Caki2 (cell line): Measurements from ENCODE around the gene NDUFV1. TPM values are rescaled to one million over a fixed set of nuclear protein-coding genes. Genes with fewer than 3 reads are reported as not detected.
"Not testable (repeated sequence)": the region's sequence is repeated elsewhere in the genome, so short reads cannot be mapped to it uniquely, and the experiment has no call there.

ENCODE experiments used
- DNase-seq: peaks from one replicate; pipeline ENCODE4 v3.0.0-alpha.2; 2015; ENCODE audit warnings: low read depth
- in situ Hi-C: cut with HindIII; loops from 2 replicates; pipeline ENCODE4 v1.10.0; 2016; ENCODE audit warnings: low sequenced_read_pairs, low pct_unique_long_range_greater_than_20kb, mixed read lengths
- total RNA-seq: library from RNA; depleted of rRNA; stranded (reverse); fragments of >200 nt; shearing (Covaris generic); gene quantifications from 2 replicates; pipeline ENCODE4 v1.2.3, GENCODE V29; 2014; ENCODE audit warnings: low replicate concordance

The NDUFV1 gene
- total RNA-seq, 1 experiment from 2014 or later: 237 TPM

DNA sequence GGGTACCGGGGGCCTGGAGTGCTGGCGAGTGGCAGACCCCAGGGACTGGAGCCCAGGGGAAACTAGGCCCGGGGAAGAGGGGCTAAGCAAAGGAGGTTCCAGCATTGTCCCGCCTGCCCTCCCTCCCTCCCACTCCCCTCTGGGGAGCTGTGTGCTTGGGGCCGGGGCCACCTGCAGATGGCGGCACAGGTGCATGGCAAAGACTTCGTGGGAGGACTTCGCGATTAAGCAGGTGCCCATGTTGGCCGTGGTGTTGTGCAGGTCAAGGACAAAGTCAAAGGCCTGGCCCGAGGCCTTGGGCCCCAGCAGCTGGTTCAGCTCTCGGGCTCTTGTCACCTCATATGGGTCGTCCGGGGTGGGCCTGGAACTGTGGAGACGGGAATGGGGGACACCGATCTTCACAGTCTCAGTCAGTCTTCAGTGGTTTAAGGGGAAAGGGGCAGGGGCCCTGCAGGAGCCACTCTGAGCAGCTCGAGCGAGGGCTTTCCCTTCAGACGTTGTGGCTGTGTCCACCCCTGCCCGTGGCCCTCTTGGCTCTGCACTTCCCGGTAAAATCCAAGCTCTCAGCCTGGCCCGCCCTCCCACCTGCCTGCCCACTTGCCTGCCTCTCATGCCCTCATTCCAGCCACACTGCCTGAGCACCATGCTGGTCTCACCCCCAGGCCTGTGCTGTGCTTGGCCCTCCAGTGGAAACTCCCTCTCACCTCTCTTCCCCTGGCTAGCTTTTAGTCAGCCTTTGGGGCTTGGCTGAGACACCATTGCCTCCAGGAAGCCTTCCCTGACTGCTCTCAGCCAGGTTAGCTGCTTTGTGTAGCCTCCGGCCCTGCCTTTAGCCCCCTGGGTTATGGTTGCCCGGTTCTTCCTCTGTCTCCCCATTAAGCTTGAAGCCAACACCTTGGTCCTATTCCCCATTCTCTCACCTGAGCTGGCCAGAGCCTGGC is 39.1 kb downstream of the NDUFV1 start:
- in situ Hi-C loops: no loop called here
- no peak for DNase-seq

DNA sequence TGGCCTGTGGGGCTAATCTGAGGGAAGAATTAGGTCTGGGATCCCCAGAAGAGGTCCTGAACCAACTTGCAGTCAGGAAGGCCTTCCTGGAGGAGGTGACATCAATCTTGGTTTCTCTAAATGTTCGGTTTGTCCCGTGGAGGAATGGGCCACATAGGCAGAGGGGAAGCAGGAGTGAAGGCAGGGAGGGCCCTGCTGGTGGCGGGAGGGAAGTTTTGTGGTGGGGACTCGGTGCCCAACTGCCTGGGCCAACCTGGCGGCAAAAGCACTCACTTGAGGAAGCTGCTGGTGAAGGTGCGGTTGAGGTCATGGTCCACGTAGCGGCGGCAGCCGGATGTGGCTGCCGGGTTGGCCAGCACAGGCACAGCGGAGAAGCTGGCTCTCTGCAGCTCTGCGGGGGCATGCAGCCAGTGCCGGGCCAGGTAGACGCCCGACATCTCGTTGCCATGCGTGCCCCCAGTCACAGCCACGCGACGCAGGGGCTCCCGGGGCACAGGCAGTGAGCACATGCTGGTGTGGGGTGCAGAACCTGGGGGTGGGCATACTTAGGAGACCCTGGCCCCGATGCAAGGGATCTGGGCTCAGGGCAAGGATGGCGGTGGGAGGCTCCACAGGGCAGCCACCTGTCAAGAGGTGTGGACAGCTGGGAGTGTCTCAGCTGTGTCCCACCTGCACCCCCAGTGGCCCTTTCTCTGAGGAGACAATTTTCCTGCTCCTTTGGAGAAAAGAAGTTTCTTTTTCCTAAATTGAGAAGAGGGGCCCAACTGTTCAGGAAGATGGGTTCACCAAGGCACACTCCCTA is 40.0 kb downstream of the NDUFV1 start:
- in situ Hi-C loops: no loop called here
- DNase-seq: no peak

DNA sequence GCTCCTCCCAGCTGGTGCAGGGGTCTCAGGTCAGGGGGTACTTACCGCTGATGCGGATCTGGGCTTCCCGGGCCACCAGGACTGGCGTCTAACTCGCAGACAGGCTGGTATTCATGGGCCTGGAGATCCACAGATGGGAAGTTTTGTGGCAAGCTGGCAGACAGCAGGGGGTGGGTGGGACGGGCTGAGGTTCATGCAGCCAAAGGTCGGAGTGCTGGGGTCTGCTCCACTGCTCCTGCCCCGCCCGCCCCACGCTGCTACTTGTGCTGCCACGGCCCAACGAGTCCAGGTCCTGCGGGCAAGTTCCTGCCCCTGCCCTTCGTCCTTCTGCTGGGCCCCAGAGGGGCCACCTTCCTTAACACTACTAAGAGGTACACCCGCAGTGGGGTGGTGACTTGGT is 40.7 kb downstream of the NDUFV1 start:
- no peak for DNase-seq
- in situ Hi-C loops: no loop called here

DNA sequence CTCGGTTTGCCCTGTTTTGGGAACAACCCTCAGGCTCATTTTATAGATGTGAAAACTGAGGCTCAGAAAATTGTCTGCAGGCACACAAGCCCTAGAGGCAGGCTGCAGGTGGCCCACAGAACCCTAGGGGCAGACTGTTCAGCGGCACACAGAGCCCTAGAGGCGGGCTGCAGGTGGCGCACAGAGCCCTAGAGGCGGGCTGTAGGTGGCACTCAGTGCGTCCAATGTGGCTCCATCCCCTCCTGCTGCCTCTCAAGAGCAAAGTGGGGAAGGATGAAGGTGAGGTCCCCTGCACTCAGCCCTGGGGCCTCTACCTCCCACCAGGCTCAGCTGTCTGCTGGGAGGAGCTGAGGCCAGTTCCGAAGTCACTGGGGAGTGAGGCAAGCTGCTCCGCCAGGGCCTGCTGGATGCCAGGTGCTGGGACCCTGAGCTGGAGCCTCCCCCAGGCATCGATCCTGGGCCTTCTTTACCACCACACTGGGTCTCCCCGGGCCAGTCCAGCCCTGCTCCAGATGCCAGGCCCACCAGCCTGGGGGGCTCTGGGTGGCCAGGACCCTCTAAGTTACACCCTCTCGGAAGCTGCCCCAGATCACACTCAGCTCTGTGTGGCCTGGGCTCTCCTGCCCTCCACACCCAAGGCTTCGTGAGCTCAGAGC is 41.5 kb downstream of the NDUFV1 start:
- in situ Hi-C loops: no loop called here
- no peak for DNase-seq

DNA sequence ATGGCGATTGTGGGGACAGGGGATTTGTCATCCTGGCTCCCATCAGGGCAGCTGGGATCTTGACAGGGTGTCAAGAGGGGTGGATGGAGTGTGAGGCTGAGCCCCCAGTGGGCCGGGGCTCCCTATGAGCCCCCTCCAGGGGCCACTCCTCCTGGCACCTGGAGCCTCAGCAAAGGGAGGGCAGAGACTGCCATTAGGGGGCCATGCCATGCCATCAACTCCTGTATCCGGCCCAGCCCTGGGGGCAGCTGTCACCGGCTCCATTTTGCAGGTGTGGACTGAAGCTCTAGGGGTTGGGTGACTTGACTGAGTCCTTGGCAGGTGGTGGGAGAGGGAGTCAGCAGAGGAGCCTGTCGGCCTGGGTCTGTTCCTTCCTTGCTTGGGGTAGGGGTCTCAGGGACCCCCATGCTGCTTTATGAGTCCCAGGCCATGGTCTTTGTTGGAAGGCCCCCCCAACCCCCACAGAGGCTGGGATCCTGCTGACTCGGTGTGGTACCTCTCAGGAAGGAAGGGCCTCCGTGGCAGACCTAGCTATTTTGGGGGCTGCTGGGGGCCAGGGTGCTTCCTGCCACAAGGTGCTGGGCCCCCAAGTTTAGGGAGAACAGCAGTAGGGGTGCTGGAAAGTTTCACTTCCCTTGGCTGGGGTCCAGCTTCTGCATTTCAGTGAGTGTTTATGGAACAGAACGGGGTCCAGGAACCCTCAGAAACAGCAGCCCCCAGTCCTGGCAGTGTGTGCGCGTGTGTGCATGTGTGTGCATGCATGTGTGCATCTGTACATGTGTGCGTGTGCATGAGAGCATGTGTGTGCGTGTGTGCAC is 42.3 kb downstream of the NDUFV1 start:
- in situ Hi-C loops: no loop called here
- DNase-seq: no peak

DNA sequence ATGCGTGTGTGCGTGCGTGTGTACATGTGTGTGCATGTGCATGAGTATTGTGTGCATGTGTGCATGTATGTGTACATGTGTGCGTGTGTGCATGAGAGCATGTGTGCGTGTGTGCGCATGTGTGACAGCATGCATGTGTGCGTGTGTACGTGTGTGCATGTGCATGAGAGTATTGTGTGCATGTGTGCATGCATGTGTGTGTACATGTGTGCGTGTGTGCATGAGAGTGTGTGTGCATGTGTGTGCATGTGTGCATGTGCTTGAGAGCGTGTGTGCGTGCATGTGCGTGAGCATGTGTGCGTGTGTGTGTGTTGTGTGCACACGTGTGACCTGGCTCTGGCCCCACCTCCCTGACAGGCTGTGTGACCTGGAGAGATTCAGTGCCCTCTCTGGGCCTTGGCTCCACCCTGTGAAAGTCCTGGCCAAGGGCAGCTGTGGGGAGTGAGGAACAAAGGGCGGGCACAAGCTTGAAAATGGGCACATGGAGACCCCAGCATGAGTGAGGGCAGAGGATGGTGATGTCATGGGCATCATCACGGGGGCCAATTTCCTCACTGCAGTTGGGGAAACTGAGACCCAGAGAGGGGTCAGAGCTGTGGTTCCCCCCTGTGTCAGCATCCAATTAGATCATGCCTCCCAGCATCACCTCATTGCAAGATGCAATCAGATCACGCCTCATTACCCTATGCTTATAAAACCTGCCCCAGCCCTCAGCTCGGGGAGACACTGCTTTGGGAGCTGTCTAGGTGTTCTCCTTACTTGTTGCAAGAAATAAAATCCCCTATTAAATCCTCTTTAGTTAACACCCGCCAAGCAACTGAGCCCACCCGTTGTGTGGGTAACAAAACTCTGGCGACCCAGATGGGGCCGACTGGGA is 43.1 kb downstream of the NDUFV1 start:
- in situ Hi-C loops: no loop called here
- DNase-seq: no peak

DNA sequence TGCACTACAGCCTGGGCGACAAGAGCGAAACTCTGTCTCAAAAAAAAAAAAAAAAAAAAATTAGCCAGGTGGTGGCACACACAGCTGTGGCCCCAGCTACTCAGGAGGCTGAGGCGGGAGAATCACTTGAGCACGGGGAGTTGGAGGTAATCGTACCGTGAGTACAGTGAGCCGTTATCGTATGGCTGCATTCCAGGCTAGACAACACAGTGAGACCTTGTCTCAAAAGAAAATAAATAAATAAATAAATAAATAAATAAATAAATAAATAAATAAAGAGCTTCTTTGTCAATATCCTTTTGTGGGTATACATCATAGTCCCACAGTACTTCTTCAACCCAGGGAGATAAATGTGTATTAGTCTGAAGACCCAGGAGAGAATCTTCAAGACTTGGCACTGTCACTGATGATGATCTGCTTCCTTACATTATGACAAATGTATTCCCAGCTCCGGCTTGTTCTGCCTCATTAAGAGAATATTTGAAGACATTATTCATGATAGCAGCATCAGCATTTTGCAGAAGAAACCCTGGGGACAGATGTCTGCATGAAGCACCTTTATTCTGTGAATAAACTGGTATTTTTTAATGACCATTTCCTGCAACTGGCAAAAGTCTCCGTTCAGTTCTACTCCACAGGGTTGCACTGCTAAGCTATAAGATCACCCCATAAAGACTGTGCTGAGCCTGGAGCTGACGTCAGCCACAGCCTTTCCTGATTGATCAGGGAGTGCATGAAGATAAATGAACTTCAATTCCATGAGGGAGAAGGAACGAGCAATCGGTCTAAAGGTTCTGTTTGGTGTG is 45.4 kb downstream of the NDUFV1 start:
- no peak for DNase-seq
- in situ Hi-C loops: no loop called here

DNA sequence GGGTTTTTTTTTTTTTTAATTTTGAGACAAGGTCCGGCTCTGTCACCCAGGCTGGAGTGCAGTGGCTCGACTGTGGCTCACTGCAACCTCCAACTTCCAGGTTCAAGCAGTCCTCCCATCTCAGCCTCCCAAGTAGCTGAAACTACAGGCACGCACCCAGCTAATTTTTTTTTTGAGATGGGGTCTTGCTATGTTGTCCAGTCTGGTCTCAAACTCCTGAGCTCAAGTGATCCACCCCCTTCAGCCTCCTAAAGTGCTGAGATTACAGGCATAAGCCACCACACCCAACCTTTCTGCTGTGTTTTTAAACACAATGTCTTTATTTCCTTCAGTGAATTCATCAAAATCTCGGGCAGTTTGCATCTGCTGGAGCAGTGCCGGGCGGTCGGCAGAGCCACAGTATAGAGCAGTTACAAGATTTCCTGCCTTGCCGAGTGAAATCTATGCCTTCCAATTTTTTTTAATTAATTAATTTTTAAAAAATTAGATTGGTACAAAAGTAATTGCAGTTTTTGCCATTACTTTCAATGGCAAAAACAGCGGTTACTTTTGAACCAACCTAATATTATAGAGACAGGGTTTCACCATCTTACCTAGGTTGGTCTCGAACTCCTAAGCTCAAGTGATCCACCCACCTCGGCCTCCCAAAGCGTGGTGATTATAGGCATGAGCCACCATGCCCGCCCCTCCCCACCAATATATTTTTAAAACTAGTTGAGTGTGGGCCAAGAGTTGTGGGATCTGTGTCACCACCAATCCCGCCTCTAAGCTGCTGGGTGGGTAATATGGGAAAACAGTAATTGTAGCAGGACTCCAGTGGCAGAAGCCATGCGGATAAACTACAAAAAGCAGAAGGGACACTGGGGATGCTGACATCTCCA is 46.5 kb downstream of the NDUFV1 start:
- no peak for DNase-seq
- in situ Hi-C loops: no loop called here

DNA sequence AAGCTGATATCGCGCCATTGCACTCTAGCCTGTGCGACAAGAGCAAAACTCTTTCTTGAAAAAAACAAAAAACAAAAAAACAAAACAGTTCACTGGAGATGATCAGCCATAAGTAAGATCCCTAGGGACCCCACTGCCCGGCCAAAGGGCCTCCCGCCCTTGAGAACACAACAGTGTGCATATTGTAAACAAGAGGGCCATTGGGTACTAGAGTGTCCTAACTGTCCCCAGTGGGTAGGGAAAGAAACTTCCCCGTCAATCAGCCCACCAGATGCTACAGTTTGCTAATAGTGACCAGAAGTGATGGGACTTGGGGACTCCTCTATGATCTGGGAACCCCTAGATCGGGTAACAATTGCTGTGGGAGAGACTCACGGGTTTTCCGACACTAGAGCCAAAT is 47.5 kb downstream of the NDUFV1 start:
- in situ Hi-C loops: no loop called here
- no peak for DNase-seq

DNA sequence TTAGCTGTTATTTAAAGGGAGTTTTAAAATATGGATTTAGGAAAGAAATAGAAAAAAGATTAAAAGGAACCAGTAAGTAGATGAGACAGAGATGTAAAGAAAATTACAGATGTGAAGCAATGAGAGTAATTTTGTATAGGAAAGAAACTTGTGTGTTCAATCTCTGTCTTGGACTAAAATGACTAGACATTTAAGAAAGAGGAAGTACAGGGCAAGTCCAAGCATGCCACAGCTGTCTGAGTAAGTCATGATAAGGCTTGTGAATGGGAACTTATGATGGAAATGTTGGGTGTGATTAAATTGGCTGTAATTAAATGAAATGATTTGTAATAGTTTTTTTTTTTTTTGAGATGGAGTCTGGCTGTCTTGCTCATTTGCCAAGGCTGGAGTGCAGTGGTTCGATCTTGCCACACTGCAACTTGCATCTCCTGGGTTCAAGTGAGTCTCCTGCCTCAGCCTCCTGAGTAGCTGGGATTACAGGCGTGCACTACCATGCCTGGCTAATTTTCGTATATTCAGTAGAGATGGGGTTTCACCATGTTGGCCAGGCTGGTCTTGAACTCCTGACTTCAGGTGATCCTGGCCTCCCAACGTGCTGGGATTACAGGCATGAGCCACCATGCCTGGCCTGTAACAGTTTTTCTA is 49.7 kb downstream of the NDUFV1 start:
- in situ Hi-C loops: no loop called here
- no peak for DNase-seq

DNA sequence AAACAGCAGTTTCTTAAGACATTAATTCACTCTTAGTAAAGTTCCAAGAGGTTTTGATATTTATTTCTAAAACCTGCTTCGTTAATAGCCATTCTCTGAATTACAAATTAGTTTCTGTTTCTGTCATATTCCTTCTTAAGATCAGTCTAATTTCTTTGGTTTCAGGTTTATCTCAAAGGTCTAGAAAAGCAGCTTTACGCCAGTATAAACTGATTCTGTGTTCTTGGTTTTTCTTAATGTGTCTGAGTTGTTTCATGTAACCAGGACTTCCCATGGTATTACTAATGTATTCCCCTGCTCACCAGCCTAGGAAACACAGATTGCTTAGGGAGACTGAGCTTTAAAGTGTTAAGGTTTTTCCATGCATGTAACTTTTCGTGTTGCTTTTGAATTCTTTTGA is 50.6 kb downstream of the NDUFV1 start:
- in situ Hi-C loops: no loop called here
- no peak for DNase-seq

DNA sequence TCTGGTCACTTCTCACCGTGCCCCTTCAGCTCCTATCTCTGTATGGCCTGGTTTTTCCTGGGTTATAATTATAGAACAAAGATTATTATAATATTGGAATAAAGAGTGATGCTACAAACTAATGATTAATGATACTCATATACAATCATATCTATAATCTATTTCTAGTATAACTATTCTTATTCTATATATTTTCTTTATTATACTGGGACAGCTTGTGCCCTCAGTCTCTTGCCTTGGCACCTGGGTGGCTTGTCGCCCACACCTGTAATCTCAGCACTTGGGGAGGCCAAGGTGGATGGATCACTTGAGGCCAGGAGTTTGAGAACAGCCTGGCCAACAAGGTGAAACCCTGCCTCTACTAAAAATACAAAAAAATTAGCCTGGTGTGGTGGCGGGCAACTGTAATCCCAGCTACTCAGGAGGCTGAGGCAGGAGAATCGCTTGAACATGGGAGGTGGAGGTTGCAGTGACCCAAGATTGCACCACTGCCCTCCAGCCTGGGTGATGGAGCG is 53.0 kb downstream of the NDUFV1 start:
- in situ Hi-C loops: not testable (repeated sequence)

DNA sequence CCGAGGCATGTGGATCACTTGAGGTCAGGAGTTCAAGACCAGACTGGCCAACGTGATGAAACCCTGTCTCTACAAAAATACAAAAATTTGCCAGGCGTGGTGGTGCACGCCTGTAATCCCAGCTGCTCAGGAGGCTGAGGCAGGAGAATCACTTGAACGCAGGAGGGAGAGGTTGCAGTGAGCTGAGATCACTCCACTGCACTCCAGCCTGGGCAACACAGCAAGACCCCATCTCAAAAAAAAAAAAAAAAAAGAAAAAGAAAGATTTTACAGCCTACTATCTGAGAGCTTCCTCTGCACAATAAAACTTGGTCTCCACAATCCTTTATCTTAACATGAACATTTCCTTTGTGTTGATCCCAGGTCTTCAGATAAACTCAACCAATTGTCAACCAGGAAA is 54.0 kb downstream of the NDUFV1 start:
- DNase-seq, in situ Hi-C loops: not testable (repeated sequence)

More for the DNA sequence above, 53.0 kb downstream of the NDUFV1 start:
- not testable (repeated sequence) for DNase-seq
